Measurements from ENCODE around the gene LARP6.
"Not testable (repeated sequence)": the region's sequence is repeated elsewhere in the genome, so short reads cannot be mapped to it uniquely, and the experiment has no call there.

Gene LARP6

DNA sequence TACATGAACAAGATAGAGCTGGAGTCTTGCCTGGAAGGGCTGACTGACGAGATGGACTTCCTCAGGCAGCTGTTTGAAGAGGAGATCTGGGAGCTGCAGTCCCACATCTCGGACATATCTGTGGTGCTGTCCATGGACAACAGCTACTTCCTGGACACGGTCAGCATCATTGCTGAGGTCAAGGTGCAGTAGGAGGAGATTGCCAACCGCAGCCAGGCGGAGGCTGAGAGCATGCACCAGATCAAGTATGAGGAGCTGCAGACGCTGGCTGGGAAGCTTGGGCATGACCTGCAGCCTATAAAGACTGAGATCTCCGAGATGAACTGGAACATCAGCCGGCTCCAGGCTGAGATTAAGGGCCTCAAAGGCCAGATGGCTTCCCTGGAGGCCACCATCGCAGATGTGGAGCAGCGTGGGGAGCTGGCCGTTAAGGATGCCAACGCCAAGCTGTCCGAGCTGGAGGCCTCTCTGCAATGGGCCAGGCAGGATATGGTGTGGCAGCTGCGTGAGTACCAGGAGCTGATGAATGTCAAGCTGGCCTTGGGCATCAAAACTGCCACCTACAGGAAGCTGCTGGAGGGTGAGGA, 5.5 kb upstream of the LARP6 start:
- no peak for DNase-seq (ENCODE audit: low read depth in 2 of 2)

DNA sequence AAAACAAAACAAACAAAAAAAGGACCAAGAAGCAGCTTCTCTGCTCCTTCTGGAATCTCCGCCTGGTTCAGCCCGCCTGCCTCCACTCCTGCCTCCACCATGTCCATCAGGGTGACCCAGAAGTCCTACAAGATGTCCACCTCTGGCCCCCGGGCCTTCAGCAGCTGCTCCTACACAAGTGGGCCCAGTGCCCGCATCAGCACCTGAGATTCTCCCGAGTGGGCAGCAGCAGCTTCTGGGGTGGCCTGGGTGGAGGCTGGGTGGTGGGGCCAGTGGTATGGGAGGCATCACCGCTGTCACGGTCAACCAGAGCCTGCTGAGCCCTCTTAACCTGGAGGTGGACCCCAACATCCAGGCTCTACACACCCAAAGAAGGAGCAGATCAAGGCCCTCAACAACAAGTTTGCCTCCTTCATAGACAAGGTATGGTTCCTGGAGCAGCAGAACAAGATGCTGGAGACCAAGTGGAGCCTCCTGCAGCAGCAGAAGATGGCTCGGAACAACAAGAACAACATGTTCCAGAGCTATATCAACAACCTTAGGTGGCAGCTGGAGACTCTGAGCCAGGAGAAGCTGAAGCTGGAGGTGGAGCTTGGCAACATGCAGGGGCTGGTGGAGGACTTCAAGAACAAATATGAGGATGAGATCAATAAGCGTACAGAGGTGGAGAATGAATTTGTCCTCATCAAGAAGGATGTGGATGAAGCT, 4.8 kb upstream of the LARP6 start:
- not testable (repeated sequence) for DNase-seq (ENCODE audit: low read depth in 2 of 2)

DNA sequence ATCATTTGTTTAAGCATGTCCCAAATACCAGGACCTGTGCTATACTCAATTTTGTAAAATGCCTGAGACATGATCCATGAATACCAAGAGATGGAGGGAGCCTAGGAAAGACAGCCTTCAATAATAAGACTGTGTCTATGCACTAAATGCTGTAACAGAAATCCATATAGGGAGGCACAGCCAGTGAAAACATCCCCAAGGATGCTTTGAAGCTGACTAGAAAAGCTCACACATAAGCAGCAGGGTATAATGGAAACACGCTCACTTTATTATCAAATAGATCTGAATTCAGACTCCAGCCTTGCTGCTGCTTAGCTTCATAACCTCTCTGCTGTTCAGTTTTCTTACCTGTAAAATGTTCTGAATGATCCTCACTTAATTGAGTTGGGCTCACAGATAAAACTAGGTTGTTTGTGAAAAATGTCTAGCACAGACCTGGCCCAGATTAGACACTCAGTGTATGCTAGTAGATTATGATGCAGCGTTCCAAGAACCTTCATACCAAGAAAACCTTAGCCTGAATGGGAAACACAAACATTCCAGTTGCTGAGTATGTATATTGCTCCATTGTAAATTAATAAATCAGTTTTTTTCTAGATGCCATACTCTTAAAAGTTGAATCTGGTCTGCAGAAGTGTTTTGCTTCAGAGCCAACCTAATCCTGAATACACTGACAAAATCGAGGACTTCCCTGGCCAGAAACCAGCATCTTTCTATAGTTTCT, 3.8 kb upstream of the LARP6 start:
- no peak for DNase-seq (ENCODE audit: low read depth in 2 of 2)

DNA sequence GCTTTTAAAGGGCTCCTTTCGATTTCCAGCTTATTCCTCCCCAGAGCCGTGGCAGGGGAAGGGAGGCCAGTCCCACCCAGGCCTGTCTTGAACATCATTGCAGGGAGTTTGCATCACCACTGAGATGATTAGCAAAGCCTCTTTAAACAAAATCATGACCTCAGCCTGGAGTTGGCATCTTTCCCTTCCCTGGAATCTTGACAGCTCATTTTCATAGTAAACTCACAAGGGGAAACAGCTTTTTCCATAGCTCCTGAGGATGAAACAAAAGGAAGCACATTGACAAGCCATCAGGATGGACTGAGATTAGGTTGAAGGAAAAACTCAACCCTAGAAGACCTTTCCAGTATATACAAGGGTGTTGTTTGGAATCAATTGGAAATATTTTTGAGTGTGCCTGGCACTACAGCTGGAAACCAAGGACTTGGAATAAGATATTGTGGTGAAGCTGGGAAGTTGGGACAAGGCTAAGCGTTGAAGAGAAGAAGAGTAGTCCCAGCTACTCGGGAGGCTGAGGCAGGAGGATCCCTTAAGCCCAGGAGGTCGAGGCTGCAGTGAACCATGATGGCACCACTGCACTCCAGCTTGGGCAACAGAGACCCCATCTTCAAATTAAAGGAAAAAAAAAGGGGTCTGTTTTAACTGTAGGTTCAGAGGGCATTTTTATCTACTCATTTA, 3.1 kb upstream of the LARP6 start:
- peak; percentile 99 for DNase-seq (ENCODE audit: low read depth in 2 of 2)

DNA sequence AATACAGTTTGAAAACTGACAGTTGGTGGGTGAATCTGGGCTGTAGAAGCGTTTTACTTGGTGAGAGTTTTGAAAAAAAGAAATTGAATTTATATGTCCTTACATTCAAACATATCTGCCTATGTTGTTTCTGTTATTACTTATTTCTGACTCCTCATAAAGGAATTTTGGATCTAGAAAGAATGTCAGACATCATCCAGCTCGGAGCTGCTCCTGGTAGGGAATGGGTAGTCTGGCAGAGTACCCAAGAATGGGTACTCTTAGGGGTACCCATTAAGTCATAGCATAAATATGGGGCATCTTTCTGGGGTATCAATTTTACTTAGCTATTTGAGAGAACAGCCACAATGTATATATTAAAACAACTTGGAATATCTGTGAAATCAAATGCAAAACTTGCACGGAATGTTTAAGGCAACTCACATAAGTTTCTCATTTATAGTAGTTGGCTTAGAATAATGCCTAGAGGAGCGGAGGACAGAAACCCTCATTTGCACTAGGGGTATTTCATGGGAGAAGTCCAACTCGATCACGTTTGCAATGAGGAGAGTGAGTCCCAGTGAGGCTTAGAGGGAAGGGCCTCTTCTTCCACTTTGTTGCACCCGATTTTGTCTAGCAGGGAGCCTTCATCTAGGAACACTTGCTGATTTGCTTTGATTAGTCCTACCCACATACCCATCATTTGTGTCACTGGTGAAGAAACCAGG, 2.4 kb upstream of the LARP6 start:
- DNase-seq (ENCODE audit: low read depth in 2 of 2): peak in 1 of 2 experiments; percentile 68

DNA sequence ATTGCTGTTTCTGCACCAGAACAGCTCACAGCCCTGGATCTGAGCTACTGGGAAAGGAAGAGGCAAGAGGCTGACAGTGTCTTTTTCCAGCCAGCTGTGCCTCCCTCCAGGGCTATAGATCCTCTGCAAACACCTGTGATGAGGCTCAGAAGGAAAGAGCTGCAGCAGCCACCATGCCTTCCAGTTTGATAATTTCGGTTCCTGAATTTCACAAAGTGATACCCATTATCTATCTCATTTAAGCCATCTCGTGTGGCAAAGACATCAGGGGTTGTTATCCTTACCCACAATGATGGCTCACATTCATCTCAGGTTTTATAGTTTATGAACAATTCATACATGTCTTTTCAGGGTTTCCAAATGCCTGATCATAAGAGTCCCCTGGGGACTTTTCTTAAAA, 1.8 kb upstream of the LARP6 start:
- no peak for DNase-seq (ENCODE audit: low read depth in 2 of 2)

DNA sequence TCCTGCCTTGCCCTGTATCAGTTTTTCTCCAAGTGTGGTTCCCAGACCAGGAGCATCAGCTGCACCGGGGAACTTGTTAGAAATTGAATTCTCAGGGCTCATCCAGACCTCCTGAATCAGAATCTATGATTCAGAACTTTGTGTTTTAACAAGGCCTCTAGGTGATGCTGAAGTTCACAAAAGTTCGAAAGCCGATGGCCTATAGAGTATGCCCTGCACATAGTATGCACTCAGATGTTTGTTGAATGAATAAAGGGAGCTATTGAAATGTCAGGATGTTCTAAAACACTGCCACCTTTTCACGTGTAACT, 664 bp upstream of the LARP6 start:
- DNase-seq (ENCODE audit: low read depth in 2 of 2): no peak

DNA sequence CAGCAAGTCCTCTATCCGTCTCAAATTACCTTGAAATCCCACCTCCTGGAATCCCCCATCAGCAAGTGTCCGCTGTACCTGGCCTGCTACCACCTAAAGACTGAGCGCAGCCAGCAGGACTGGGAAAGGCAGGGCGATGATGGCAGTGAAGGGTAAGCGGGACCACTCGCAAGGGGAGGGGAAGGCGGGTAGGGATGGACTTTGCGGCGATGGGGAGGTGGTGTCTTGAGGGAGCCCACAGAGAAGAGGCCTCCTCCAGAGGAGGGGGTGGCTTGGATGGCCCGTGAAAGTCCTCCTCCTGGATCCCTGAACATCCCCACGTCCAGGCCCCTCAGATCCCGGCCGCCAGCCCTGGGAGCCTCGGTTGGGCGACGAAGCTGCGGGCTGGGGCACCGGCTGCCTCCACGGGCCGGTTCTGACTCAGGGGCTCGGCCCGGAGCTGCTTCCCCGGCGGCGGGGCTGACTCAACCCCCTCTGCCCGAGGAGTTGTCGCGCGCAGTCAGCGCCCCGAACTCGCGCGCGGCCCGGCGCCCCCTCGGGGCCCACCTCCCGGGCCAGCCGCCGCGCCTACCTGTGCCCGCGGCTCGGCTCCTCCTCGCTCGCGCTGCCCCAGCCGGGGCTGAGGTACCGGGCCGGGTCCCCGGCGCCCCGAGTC, 512 bp downstream of the LARP6 start:
- DNase-seq (ENCODE audit: low read depth in 2 of 2): no peak

DNA sequence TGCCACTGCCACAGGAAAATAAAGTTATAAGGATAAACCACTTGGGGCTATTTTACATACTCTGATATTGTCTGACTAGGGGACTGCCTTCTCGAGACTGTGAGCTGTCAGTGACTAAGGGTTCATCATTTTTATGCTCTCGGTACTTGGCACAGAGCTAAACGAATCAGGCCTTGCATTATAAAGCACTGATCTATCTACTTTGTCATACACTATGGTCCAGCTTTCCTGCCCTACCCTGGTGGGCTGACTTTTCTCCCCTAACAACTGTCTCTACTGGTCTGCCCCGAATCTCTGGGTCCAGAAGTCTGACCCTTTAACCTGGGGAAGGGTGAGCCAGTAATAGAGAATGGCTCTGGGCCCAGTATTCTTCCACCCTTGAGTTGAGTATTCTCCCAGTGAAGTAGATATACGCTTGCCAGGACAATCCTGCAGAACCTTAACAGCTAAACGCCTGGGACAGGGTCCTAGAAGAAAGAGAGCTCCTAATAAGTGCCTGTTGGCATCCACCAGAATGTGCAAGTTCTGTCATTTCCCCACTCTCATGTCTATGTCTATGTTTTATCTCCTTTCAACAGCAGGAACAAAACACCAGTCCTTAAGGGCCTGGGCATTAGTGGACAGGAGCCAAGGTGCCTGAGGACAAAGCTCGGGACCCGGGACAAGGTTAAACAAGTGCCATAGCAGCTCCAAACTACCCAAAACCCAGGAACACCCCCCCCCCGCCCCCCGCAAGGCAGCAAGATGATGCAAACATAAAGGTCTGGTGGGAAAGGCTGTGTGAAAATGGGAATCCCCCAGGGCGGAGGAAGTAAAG, 1.2 kb downstream of the LARP6 start:
- DNase-seq (ENCODE audit: low read depth in 2 of 2): no peak

DNA sequence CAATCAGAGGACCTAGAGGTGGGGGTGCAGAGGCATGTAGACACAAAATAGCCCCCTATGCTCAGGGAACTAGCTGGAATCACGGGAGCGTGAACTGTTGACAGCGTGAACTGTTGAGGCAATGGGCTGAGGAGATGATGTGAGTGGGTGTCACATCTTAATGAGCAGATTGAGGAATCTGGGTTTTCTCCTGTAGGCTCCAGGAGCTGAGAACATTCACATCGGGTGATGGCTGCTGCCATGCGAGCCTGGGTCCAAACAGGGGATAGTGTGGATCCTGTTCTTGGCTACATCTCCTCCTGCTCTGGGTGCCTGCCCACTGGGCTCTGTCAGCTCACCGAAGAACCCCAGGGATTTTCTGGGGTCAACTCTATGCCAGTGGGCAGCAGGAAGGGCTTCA, 2.1 kb downstream of the LARP6 start:
- DNase-seq (ENCODE audit: low read depth in 2 of 2): no peak

DNA sequence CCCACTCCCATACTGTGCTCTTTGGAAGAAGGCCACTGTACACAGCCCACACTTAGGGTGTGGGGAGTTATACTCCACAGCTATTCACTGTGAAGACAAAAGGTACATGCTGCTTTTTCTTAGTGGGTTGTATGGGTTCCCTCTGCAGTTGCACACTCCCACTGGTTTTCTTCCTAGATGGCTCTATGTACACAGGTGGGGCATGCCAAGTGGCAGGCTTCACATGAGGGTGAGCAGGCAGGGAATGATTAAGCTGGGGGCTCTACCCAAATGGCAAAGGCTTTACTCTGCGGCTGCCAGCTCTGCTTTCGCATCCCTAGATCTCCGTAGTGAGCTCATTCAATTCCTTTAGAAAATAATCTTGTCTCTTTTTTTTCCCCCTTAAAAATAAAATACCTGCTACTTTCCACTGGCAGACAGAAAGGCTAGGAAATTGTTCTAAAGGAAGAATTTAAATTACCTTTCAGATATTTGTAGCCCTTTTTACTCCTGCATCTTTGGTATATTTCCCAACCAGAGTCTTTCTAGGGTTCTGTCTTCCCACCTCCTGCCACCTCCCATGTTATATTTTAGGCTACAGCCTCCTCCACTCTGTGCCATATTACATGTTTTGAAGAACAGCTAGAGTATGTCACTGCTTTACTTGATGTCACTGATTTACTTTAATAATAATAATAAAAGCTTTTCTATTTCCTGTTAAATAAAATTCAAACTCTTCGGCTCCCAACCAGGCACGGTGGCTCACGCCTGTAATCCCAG, 8.2 kb downstream of the LARP6 start:
- DNase-seq (ENCODE audit: low read depth in 2 of 2): no peak

DNA sequence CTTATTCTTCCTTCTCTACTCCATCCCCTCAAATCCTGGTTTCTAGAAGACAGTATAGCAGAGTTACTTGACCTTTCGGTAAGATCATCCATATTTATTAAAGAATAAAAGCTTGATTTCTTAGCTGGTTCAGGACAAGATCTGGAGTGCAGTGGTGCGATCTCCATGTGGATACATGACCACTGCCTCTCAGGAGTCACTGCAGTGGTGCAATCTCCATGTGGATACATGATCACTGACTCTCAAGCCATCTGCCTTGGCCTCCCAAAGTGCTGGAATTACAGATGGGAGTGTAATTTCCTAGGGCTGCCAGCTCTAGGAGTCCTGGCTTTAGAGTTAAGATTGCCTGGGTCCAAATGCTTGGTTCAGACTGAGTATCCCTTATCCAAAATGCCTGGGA, 16.5 kb downstream of the LARP6 start:
- no peak for DNase-seq (ENCODE audit: low read depth in 2 of 2)

DNA sequence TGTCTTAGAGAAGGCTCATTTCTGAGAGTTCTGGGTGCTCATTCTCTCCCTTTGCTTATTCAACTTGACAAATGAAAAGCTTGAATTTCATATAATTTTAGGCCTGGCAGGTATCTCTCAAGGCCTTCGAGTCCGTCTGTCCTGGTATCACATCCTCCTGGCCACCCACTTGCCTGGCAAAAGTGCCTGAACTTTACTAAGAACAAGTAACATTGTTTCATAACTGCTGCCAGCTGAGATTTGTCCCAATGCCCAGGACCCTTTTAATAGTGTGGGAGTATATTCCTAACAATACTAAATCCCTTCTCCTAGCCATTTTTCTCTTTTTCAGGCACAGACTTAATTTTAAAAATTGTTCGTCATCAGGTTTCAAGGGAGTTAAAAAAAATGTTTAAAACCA, 18.1 kb downstream of the LARP6 start:
- DNase-seq (ENCODE audit: low read depth in 2 of 2): no peak

DNA sequence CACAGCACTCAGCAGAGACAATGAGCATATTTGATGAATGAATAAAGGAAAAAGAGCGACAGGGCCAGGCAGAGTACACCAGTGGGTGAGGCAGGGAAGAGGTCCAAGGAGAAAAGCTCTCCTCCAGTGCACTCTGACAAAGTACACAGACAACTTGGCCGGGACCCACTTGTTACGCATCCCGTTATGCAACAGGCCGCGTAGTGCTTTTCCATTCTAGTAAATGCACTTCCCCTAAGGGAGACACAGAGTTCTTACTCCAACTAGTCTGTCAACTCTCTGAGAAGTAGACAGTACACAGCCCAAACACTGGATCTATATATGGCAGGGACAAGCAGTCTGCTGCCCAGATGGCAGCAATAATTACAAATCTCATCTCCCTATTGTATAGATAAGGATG, 18.5 kb downstream of the LARP6 start:
- no peak for DNase-seq (ENCODE audit: low read depth in 2 of 2)

DNA sequence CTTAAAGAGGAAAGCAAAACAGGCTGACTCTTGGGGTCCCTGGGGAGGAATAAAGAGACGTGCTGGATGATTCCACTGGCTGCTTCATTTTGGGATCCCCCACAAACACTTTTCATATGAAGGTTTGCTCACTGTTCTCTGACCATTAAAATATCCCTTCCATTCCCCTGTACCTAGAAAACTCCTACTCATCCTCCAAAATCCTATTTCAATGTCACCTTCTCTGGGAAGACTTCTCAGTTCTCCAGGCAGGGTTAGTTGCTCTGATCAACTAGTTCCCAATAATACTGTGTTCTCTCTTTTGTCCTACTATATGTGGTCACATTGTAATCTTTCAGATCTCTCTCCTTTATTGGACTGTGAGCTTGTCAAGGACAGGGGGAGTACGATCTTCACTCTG, 19.0 kb downstream of the LARP6 start:
- no peak for DNase-seq (ENCODE audit: low read depth in 2 of 2)

DNA sequence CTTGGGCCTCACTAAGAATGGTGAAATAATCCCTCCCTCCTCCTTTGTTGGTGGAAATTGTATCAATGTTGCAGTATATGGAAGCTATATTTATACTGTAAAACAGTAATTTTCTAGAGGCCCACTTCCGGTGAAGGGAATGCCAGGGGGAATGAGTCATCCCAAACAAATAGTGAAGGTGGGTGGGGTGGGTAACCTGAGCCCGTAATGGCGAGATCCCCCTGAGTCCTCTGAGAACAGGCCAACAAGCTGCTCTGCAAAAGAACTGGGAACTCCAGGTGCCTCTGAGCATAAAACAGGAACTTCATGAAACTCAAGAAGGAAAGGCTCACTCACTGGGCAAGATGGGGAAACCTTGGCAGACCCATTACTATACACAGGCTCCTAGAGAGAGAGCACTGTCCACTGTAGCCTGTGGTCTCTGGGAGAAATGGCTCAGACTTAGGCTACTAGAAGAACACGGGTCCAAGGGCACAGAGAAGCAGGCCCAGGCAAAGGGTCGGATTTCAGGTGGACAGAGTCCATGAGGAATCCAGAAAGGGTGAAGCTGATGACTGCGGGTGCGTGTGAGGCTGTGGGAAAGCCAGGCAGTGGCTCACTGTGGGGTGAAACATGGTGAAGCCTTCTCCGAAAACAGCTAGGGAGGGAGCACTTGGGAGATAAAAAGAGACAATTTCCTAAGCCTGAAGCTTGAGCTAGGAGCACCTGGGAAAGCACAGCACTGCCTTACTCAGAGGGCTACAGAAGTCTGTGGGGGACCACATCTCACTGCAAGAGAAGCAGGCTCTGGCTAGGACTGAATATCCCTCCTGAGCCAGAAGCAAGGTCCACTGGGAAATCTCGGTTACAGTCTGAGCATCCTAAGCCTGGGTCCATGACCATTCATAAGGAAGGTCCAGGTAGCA, 19.8 kb downstream of the LARP6 start:
- peak; percentile 75 to 76 for DNase-seq (ENCODE audit: low read depth in 2 of 2)

DNA sequence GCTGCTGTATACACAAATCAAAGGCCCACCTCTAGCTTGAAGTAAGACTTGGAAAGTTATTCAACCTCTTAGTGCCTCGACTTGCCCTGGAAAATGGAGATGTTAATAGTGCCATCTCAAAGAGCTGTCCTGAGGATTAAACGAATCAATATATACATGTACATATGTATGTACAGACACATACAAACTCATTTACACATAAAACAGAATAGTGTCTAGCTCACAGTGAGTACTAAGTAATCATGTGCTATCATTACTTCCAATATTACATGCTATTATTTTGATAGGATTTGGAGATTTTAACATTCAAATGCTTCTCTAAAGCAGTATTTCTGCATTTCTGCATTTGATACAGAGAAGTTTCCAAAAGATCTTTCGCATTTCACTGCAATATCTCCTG, 20.5 kb downstream of the LARP6 start:
- no peak for DNase-seq (ENCODE audit: low read depth in 2 of 2)

DNA sequence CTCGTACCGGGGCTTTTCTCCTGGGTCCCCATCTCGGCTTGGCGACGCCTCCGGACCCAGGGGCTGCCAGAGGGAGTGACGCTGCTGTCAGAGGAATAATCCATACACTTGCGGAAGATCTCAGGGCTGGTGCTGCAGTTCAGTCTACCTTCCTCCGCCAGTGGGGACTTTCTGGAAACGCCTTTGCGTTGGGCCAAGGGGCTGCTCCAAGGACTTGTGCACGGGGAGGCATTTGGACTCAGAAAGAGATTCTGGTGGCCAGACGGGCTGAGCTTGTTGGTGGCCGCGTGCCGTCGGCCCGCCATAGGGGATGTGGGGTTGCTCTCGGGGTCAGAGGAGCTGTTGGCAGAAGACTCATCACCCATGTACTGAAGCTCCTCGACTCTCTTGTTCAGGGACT, 21.8 kb downstream of the LARP6 start:
- no peak for DNase-seq (ENCODE audit: low read depth in 2 of 2)

Measured in fibroblast of skin of left biceps (primary cell).